Measurements from ENCODE around the gene FLNB.

Gene FLNB

GRCh38 chr3:58117561-58118181 is 109.4 kb downstream of the FLNB start:
- H3K9me3 Mint-ChIP-seq (ENCODE audit: low read depth) = no peaks in the 10 kb centered on the region
- H3K36me3 Mint-ChIP-seq = peaks cover 21% of the 10 kb centered on the region
- no peak overlapping the region for H3K27ac Mint-ChIP-seq
- H3K27me3 Mint-ChIP-seq = no peaks in the 10 kb centered on the region
- no peak overlapping the region for H3K4me3 Mint-ChIP-seq
- peaks cover 38% of the 10 kb centered on the region for H3K4me1 Mint-ChIP-seq (ENCODE audit: low read depth)

DNA sequence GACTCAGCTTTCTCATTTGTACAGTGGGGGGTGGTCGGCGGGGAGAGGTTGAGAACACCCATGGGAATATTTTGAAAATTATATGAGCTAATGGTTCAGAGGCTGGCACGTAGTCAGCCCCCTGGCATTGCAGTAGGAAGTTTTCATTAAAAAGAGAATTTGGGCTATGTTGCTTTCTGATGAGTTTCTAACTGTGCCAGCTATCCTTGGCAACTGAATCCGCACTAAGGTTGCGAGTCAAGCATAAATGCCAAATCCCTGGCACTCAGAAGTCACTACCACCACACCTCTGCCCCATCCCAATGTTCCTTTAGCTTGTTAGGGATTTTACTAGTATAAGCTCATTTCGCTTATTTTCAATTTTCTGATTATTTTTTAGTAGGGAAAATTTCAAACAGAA is 111.0 kb downstream of the FLNB start:
- Mint-ChIP-seq H3K4me3 (no peak overlapping the region), H3K4me1 (ENCODE audit: low read depth) (peaks cover 38% of the 10 kb centered on the region), H3K27me3 (no peaks in the 10 kb centered on the region), H3K27ac (no peak overlapping the region), H3K9me3 (ENCODE audit: low read depth) (no peaks in the 10 kb centered on the region), H3K36me3 (peaks cover 18% of the 10 kb centered on the region)

DNA sequence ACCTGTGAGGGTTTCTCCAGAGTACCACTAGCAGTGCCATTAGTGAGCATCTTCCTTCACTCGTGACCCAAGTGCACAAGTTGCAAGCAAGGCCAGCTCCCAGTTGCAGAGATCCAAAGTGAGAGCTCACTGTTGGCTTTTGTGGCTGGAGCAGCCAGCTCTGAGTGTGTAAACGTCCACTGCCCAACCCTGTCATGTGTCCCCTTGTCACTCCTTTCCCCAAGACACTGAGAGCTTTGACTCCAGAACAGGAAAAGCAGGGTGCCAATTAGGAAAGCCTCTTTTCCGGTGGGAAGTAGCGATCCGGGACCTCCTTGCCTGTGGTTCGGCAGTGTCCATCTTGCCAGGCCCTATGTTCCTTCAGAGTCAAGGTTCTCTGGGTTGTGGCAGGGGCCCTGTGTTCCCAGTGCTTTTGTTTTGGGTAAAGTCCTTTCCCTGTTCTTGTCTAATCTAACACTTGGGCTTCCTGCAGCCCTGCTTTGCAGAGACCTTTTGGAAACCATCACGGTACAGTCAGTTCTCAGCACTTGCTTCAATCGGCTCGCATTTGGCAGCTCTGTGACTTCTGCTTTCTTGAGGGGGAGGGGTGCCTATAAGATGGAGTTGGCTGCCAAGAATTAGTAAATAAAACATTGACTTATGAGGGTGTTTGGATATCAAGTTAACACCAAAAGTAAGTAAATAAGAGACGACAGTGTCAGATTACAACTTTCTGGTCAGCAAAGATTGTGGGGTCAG is 112.0 kb downstream of the FLNB start:
- H3K4me1 Mint-ChIP-seq (ENCODE audit: low read depth) = peaks cover 31% of the 10 kb centered on the region
- no peaks in the 10 kb centered on the region for H3K9me3 Mint-ChIP-seq (ENCODE audit: low read depth)
- H3K36me3 Mint-ChIP-seq = peaks cover 9% of the 10 kb centered on the region
- H3K4me3 Mint-ChIP-seq = no peak overlapping the region
- H3K27me3 Mint-ChIP-seq = no peaks in the 10 kb centered on the region
- no peak overlapping the region for H3K27ac Mint-ChIP-seq

DNA sequence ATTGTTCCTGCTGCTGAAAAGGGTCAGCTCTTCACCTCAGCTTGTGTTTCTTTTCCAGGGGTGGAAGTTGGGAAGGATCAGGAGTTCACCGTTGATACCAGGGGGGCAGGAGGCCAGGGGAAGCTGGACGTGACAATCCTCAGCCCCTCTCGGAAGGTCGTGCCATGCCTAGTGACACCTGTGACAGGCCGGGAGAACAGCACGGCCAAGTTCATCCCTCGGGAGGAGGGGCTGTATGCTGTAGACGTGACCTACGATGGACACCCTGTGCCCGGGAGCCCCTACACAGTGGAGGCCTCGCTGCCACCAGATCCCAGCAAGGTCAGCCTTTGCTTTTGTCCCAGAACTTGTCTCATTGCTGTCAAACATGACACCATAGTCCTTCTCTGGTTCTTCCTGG is 113.0 kb downstream of the FLNB start:
- H3K4me1 Mint-ChIP-seq (ENCODE audit: low read depth) = peaks cover 21% of the 10 kb centered on the region
- no peak overlapping the region for H3K27ac Mint-ChIP-seq
- H3K27me3 Mint-ChIP-seq = no peaks in the 10 kb centered on the region
- H3K9me3 Mint-ChIP-seq (ENCODE audit: low read depth) = no peaks in the 10 kb centered on the region
- H3K36me3 Mint-ChIP-seq = peaks cover 13% of the 10 kb centered on the region
- H3K4me3 Mint-ChIP-seq = no peak overlapping the region

DNA sequence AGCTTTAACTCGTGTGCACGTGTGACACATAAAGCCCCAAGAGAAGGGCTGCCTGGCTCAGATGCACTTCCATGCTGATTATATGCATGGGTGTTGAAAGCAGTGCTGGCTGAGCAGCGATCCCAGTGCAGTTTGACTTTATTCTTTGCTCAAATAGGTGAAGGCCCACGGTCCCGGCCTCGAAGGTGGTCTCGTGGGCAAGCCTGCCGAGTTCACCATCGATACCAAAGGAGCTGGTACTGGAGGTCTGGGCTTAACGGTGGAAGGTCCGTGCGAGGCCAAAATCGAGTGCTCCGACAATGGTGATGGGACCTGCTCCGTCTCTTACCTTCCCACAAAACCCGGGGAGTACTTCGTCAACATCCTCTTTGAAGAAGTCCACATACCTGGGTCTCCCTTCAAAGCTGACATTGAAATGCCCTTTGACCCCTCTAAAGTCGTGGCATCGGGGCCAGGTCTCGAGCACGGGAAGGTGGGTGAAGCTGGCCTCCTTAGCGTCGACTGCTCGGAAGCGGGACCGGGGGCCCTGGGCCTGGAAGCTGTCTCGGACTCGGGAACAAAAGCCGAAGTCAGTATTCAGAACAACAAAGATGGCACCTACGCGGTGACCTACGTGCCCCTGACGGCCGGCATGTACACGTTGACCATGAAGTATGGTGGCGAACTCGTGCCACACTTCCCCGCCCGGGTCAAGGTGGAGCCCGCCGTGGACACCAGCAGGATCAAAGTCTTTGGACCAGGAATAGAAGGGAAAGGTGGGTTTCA is 114.9 kb downstream of the FLNB start:
- H3K4me1 Mint-ChIP-seq (ENCODE audit: low read depth) = peaks cover 3% of the 10 kb centered on the region
- H3K9me3 Mint-ChIP-seq (ENCODE audit: low read depth) = no peaks in the 10 kb centered on the region
- no peaks in the 10 kb centered on the region for H3K27me3 Mint-ChIP-seq
- H3K4me3 Mint-ChIP-seq = no peak overlapping the region
- H3K36me3 Mint-ChIP-seq = peaks cover 20% of the 10 kb centered on the region
- no peak overlapping the region for H3K27ac Mint-ChIP-seq

- peaks cover 7% of the 10 kb centered on the region for H3K4me1 Mint-ChIP-seq (ENCODE audit: low read depth)
- peaks cover 22% of the 10 kb centered on the region for H3K36me3 Mint-ChIP-seq
- no peaks in the 10 kb centered on the region for H3K27me3 Mint-ChIP-seq
- H3K27ac Mint-ChIP-seq = no peak overlapping the region
- no peak overlapping the region for H3K4me3 Mint-ChIP-seq
- no peaks in the 10 kb centered on the region for H3K9me3 Mint-ChIP-seq (ENCODE audit: low read depth)
Measured at GRCh38 chr3:58124387-58124786, 116.2 kb downstream of the FLNB start.

DNA sequence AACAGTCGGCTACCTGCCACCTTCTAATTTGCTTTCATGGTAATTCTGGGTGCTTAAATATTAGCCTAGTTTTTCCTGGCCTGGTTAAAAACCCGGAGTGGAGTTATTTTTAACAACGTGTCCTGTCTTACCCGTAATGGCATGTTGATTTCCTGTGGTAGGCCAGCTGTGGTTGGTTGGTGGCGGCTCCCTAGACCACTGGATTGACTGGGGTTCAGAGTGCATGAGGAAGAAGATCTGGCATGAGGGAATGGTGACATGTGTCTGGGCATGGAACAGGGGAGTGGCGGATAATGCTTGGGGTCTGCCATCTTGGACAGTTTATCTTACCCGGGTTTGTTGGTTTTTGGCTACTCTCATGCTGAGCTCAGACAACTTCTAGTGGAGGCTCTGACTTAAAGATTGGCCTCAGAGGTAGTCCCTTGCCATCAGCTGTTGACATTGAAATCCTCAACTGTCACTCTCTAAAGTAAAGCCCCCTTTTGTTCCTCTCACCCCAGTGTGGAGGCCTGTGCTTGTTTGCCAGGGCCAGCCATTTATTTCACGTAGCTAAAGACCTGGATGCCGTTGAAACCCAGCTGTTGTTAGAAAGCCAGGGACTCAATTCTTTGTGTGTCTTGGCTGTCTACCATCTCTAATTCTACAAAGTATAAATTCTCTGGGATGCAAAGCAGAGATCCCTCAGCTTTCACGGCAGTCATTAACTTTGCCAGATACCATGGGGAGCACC is 121.0 kb downstream of the FLNB start:
- H3K27ac Mint-ChIP-seq = no peak overlapping the region
- H3K27me3 Mint-ChIP-seq = no peaks in the 10 kb centered on the region
- peaks cover 26% of the 10 kb centered on the region for H3K36me3 Mint-ChIP-seq
- H3K4me3 Mint-ChIP-seq = no peak overlapping the region
- H3K4me1 Mint-ChIP-seq (ENCODE audit: low read depth) = peaks cover 7% of the 10 kb centered on the region
- H3K9me3 Mint-ChIP-seq (ENCODE audit: low read depth) = no peaks in the 10 kb centered on the region

- no peak overlapping the region for H3K27ac Mint-ChIP-seq
- H3K9me3 Mint-ChIP-seq (ENCODE audit: low read depth) = no peaks in the 10 kb centered on the region
- H3K4me1 Mint-ChIP-seq (ENCODE audit: low read depth) = peaks cover 7% of the 10 kb centered on the region
- peaks cover 26% of the 10 kb centered on the region for H3K36me3 Mint-ChIP-seq
- no peaks in the 10 kb centered on the region for H3K27me3 Mint-ChIP-seq
- no peak overlapping the region for H3K4me3 Mint-ChIP-seq
Measured at GRCh38 chr3:58130591-58130990, 122.4 kb downstream of the FLNB start.

GRCh38 chr3:58131101-58131825 is 123.0 kb downstream of the FLNB start:
- no peak overlapping the region for H3K27ac Mint-ChIP-seq
- peaks cover 28% of the 10 kb centered on the region for H3K36me3 Mint-ChIP-seq
- H3K9me3 Mint-ChIP-seq (ENCODE audit: low read depth) = no peaks in the 10 kb centered on the region
- H3K4me1 Mint-ChIP-seq (ENCODE audit: low read depth) = peaks cover 7% of the 10 kb centered on the region
- no peaks in the 10 kb centered on the region for H3K27me3 Mint-ChIP-seq
- no peak overlapping the region for H3K4me3 Mint-ChIP-seq

- peaks cover 7% of the 10 kb centered on the region for H3K4me1 Mint-ChIP-seq (ENCODE audit: low read depth)
- no peak overlapping the region for H3K27ac Mint-ChIP-seq
- H3K4me3 Mint-ChIP-seq = no peak overlapping the region
- H3K9me3 Mint-ChIP-seq (ENCODE audit: low read depth) = no peaks in the 10 kb centered on the region
- no peaks in the 10 kb centered on the region for H3K27me3 Mint-ChIP-seq
- H3K36me3 Mint-ChIP-seq = peaks cover 24% of the 10 kb centered on the region
Measured at GRCh38 chr3:58132850-58133249, 124.6 kb downstream of the FLNB start.

GRCh38 chr3:58134468-58134867 is 126.2 kb downstream of the FLNB start:
- no peaks in the 10 kb centered on the region for H3K27me3 Mint-ChIP-seq
- no peak overlapping the region for H3K4me3 Mint-ChIP-seq
- H3K9me3 Mint-ChIP-seq (ENCODE audit: low read depth) = no peaks in the 10 kb centered on the region
- H3K27ac Mint-ChIP-seq = no peak overlapping the region
- H3K4me1 Mint-ChIP-seq (ENCODE audit: low read depth) = no peaks in the 10 kb centered on the region
- H3K36me3 Mint-ChIP-seq = peaks cover 21% of the 10 kb centered on the region

DNA sequence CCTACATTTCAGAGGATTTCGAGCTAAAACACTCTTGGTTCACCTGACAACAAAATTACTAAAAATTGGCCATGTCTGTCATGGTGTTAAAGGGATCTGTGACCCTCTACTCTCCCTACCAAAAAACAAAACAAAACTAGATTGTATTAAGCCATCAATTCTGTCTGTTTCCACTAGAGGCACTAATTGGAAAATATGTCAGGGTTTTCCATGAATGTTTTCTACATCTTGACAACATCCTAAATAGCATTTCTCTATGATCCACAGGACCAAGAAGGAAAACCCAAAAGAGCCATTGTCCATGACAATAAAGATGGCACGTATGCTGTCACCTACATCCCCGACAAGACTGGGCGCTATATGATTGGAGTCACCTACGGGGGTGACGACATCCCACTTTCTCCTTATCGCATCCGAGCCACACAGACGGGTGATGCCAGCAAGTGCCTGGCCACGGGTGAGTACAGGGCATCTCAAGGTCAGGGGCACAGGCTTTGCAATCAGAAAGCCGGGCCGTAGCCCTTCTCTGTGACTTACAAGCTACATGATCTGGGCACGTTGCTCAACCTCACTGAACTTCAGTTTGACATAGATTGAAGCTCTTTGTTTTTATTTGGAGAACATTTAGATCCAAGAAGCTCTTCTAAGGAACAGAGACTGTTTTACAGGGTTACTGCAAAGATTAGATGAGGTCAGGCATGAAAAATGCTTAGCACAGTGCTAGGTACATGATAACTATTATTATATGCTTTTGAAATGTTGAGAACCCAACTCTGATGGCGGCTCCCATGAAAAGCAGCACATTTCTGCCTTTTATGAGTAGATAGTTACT is 127.7 kb downstream of the FLNB start:
- H3K36me3 Mint-ChIP-seq = peaks cover 21% of the 10 kb centered on the region
- no peaks in the 10 kb centered on the region for H3K27me3 Mint-ChIP-seq
- no peak overlapping the region for H3K4me3 Mint-ChIP-seq
- no peaks in the 10 kb centered on the region for H3K4me1 Mint-ChIP-seq (ENCODE audit: low read depth)
- H3K9me3 Mint-ChIP-seq (ENCODE audit: low read depth) = no peaks in the 10 kb centered on the region
- H3K27ac Mint-ChIP-seq = no peak overlapping the region

DNA sequence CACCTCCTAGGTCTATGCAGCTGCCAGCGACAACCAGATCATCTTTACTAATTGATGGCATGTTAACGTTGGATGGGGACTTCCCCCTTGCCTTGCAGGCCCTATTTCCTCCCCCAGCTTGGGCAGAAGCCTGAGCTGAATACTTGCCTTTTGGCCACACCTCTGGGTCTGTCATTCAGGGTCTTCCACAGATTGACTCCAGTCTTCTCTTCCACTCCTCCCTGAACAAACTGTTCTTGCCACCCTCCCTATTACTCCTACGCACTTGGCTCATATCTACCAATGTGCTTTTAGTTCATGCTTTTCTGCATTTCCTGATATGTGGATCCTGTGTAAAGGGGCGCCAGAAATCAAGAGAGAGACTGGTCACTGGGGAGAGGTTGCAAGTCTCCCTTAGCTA is 129.1 kb downstream of the FLNB start:
- H3K27ac Mint-ChIP-seq = no peak overlapping the region
- H3K36me3 Mint-ChIP-seq = peaks cover 27% of the 10 kb centered on the region
- H3K9me3 Mint-ChIP-seq (ENCODE audit: low read depth) = no peaks in the 10 kb centered on the region
- H3K4me3 Mint-ChIP-seq = no peak overlapping the region
- H3K27me3 Mint-ChIP-seq = no peaks in the 10 kb centered on the region
- no peaks in the 10 kb centered on the region for H3K4me1 Mint-ChIP-seq (ENCODE audit: low read depth)

Measured in activated naive CD8-positive, alpha-beta T cell (primary cell).